HepG2 (cell line): ENCODE measurements around the gene NLRP12. TPM values are rescaled to one million over a fixed set of nuclear protein-coding genes. Genes with fewer than 3 reads are reported as not detected.
A peak's percentile ranks its signal among the peaks of the same experiment; 100 is the strongest.

Experiments used
- ATF4 ChIP-seq, 2 experiments: fragments of 450-650 bp in 1 of 2; sonication (generic) in 1 of 2; formaldehyde crosslinking; IDR thresholded peaks; 2 replicates each; pipeline versions ENCODE4 v1.5.0 to v1.8.0; 2020 to 2022; ENCODE audit warnings: mild to moderate bottlenecking in 1 of 2, missing genetic modification reagents in 1 of 2
- GRHL1 ChIP-seq: sonication (generic); formaldehyde crosslinking; conservative IDR thresholded peaks from 2 replicates; pipeline ENCODE4 v1.8.0; 2022; ENCODE audit warnings: missing genetic modification reagents
- MED8 ChIP-seq: sonication (generic); formaldehyde crosslinking; IDR thresholded peaks from 2 replicates; pipeline ENCODE4 v1.8.1; 2023; ENCODE audit warnings: mild to moderate bottlenecking, missing genetic modification reagents; ENCODE audit not compliant: insufficient replicate concordance
- MIER3 ChIP-seq: IDR thresholded peaks from 2 replicates; pipeline ENCODE4 v1.6.1; 2016; ENCODE audit warnings: missing compliant biosample characterization, borderline replicate concordance
- NFYC ChIP-seq: IDR thresholded peaks from 2 replicates; pipeline ENCODE4 v1.6.1; 2016; ENCODE audit warnings: missing genetic modification reagents, missing compliant biosample characterization
- POGZ ChIP-seq: sonication (generic); formaldehyde crosslinking; IDR thresholded peaks from 2 replicates; pipeline ENCODE4 v1.4.0; 2020; ENCODE audit warnings: mild to moderate bottlenecking, missing genetic modification reagents
- PRDM4 ChIP-seq: sonication (generic); formaldehyde crosslinking; IDR thresholded peaks from 2 replicates; pipeline ENCODE4 v1.9.0; 2021; ENCODE audit warnings: missing genetic modification reagents, borderline replicate concordance
- RBFOX2 ChIP-seq: fragments of 200-400 bp; formaldehyde crosslinking; IDR thresholded peaks from 2 replicates; pipeline ENCODE4 v1.6.1; 2017; ENCODE audit warnings: low read depth, mild to moderate bottlenecking, low read length
- SOX5 ChIP-seq: IDR thresholded peaks from 2 replicates; pipeline ENCODE4 v1.6.1; 2016; ENCODE audit warnings: borderline replicate concordance
- SP4 ChIP-seq: sonication (generic); formaldehyde crosslinking; IDR thresholded peaks from 2 replicates; pipeline ENCODE4 v1.8.1; 2023; ENCODE audit warnings: mild to moderate bottlenecking, missing genetic modification reagents
- TBP ChIP-seq: sonication (generic); formaldehyde crosslinking; IDR thresholded peaks from 2 replicates; pipeline ENCODE4 v1.5.0; 2020; ENCODE audit warnings: missing genetic modification reagents
- TBX2 ChIP-seq: sonication (generic); formaldehyde crosslinking; IDR thresholded peaks from 2 replicates; pipeline ENCODE4 v1.5.0; 2020; ENCODE audit warnings: missing genetic modification reagents, mild to moderate bottlenecking, borderline replicate concordance
- ZBTB10 ChIP-seq: sonication (generic); formaldehyde crosslinking; IDR thresholded peaks from 2 replicates; pipeline ENCODE4 v1.4.0; 2020; ENCODE audit warnings: missing genetic modification reagents, borderline replicate concordance
- ZFYVE20 ChIP-seq: sonication (generic); formaldehyde crosslinking; IDR thresholded peaks from 2 replicates; pipeline ENCODE4 v1.8.0; 2023; ENCODE audit warnings: low read depth, mild to moderate bottlenecking, moderate library complexity, missing genetic modification reagents, borderline replicate concordance
- ZNF275 ChIP-seq: sonication (generic); formaldehyde crosslinking; IDR thresholded peaks from 2 replicates; pipeline ENCODE4 v1.8.0; 2022; ENCODE audit warnings: missing genetic modification reagents, mild to moderate bottlenecking, inconsistent platforms, borderline replicate concordance
- ZNF296 ChIP-seq: sonication (generic); formaldehyde crosslinking; conservative IDR thresholded peaks from 2 replicates; pipeline ENCODE4 v1.5.0; 2020; ENCODE audit warnings: mild to moderate bottlenecking, missing genetic modification reagents
- ZNF335 ChIP-seq: sonication (generic); formaldehyde crosslinking; IDR thresholded peaks from 2 replicates; pipeline ENCODE4 v1.4.0; 2020; ENCODE audit warnings: missing genetic modification reagents
- ZNF432 ChIP-seq: sonication (generic); formaldehyde crosslinking; IDR thresholded peaks from 2 replicates; pipeline ENCODE4 v1.5.0; 2020; ENCODE audit warnings: missing genetic modification reagents, mild to moderate bottlenecking, borderline replicate concordance
- ZNF878 ChIP-seq: sonication (generic); formaldehyde crosslinking; IDR thresholded peaks from 2 replicates; pipeline ENCODE4 v1.8.1; 2023; ENCODE audit warnings: mild to moderate bottlenecking, missing genetic modification reagents, moderate library complexity
- polyA plus RNA-seq, 8 experiments: library from polyadenylated mRNA; depleted of rRNA in 3 of 8; stranded (reverse) in 7 of 8; unstranded in 1 of 8; fragments of >200 nt; fragmentation: Illumina TruSeq in 4 of 8; extraction: Trizol in 4 of 8; gene quantifications; 2 replicates each; pipeline versions ENCODE4 v1.2.1 to v1.2.3, GENCODE V29; 2011 to 2016; ENCODE audit warnings: low read depth in 4 of 8, missing spikeins in 1 of 8, mixed read lengths in 1 of 8; ENCODE audit not compliant: insufficient read depth in 1 of 8
- total RNA-seq, 5 experiments: library from RNA; depleted of rRNA; stranded (reverse); fragments of >200 nt; fragmentation: Illumina TruSeq; extraction: Trizol; gene quantifications; 2 replicates each; pipeline ENCODE4 v1.2.3, GENCODE V29; 2016; ENCODE audit warnings: low read depth in 1 of 5

Gene NLRP12
- total and polyA plus RNA-seq, 2 of the 13 experiments (the other 11 are each of a cell fraction or from before 2014, with no cell fraction given) = 0.15 to 0.20 TPM

- TF ChIP-seq ZNF878 (CRISPR knock-in tag) (peak; percentile 54; the same call in 1 of the 2 replicates), MIER3 (CRISPR knock-in tag) (peak; percentile 49; the same call in 1 of the 2 replicates), ZBTB10 (CRISPR knock-in tag) (no peak), SOX5 (CRISPR knock-in tag) (peak; percentile 63), ZNF335 (CRISPR knock-in tag) (peak; percentile 35; the same call in 1 of the 2 replicates), ZNF432 (no peak), SP4 (peak; percentile 93), PRDM4 (CRISPR knock-in tag) (no peak), RBFOX2 (peak; percentile 72), TBX2 (no peak; the same call in 1 of the 2 replicates), MED8 (CRISPR knock-in tag) (peak; percentile 26), TBP (CRISPR knock-in tag) (no peak), ZNF296 (CRISPR knock-in tag) (no peak), NFYC (CRISPR knock-in tag) (peak; percentile 14; the same call in 1 of the 2 replicates), ZFYVE20 (CRISPR knock-in tag) (no peak), ATF4 (CRISPR knock-in tag; IDR thresholded peaks at IDR 0.05) (no peak), GRHL1 (no peak), ZNF275 (peak; percentile 30; the same call in 1 of the 2 replicates), POGZ (CRISPR knock-in tag) (no peak)
Observed at GRCh38 chr19:53867225-53868090, 43.3 kb upstream of the NLRP12 start, which contains the start of gene MYADM (continued).
